Measurements from ENCODE around the gene SEPTIN5.

The SEPTIN5 gene

DNA sequence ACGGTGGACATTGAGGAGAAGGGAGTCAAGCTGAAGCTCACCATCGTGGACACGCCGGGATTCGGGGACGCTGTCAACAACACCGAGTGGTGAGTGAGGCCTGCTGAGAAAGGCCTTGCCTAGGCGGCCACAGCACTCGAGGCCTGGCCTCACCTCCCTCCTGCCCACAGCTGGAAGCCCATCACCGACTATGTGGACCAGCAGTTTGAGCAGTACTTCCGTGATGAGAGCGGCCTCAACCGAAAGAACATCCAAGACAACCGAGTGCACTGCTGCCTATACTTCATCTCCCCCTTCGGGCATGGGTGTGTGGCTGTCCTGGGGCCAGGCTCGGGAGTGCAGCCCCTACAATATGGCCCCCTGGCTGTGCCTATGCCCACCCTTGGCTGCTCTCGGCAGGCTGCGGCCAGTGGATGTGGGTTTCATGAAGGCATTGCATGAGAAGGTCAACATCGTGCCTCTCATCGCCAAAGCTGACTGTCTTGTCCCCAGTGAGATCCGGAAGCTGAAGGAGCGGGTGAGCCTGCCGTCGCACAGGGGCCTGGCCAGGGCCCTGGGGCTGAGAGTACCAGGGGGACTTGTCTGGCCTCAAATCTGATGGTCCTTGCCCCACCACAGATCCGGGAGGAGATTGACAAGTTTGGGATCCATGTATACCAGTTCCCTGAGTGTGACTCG lies 6.0 kb downstream of the SEPTIN5 start:
- Histone ChIP-seq H3K9me3 (peaks cover 6% of the 10 kb centered on the region), H3K36me3 (peaks cover 66% of the 10 kb centered on the region), H3K27me3 (peaks cover 54% of the 10 kb centered on the region), H3K4me1 (ENCODE audit: control insufficient read depth in 1 of 2, insufficient read depth in 1 of 2, low read depth in 1 of 2, low read length in 1 of 2) (peaks cover 53 to 68% of the 10 kb centered on the region in 2 experiments), H3K4me3 (ENCODE audit: low read depth in 1 of 2, low read length in 1 of 2) (no peak overlapping the region), H3K27ac (no peak overlapping the region)
- TF ChIP-seq, protein P1, sequence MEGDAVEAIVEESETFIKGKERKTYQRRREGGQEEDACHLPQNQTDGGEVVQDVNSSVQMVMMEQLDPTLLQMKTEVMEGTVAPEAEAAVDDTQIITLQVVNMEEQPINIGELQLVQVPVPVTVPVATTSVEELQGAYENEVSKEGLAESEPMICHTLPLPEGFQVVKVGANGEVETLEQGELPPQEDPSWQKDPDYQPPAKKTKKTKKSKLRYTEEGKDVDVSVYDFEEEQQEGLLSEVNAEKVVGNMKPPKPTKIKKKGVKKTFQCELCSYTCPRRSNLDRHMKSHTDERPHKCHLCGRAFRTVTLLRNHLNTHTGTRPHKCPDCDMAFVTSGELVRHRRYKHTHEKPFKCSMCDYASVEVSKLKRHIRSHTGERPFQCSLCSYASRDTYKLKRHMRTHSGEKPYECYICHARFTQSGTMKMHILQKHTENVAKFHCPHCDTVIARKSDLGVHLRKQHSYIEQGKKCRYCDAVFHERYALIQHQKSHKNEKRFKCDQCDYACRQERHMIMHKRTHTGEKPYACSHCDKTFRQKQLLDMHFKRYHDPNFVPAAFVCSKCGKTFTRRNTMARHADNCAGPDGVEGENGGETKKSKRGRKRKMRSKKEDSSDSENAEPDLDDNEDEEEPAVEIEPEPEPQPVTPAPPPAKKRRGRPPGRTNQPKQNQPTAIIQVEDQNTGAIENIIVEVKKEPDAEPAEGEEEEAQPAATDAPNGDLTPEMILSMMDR (IDR thresholded peaks at IDR 0.05), result no peak

DNA sequence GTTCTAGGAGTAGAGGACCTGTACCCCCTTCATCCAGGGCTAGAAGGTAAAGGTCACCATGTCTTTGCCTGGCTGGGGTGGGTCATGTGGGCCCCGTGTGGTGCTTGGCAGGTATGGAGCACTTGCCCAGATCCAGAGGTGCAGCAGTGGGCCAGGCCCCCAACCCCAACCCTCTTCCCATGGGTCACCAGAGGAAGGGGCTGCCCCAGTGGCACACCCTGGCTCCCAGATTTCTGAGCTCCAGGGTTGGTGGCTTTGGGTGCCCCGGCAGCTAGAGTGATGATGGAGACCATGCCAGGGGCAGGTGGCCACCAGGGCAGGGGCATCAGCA lies 6.7 kb downstream of the SEPTIN5 start:
- peaks cover 46 to 61% of the 10 kb centered on the region in 2 experiments for H3K4me1 ChIP-seq (ENCODE audit: control insufficient read depth in 1 of 2, insufficient read depth in 1 of 2, low read depth in 1 of 2, low read length in 1 of 2)
- H3K4me3 ChIP-seq (ENCODE audit: low read depth in 1 of 2, low read length in 1 of 2), result no peak overlapping the region
- peaks cover 66% of the 10 kb centered on the region for H3K36me3 ChIP-seq
- peaks cover 6% of the 10 kb centered on the region for H3K9me3 ChIP-seq
- H3K27me3 ChIP-seq, result peaks cover 57% of the 10 kb centered on the region
- H3K27ac ChIP-seq, result no peak overlapping the region
- TF ChIP-seq, protein P1 (IDR thresholded peaks at IDR 0.05), result no peak

DNA sequence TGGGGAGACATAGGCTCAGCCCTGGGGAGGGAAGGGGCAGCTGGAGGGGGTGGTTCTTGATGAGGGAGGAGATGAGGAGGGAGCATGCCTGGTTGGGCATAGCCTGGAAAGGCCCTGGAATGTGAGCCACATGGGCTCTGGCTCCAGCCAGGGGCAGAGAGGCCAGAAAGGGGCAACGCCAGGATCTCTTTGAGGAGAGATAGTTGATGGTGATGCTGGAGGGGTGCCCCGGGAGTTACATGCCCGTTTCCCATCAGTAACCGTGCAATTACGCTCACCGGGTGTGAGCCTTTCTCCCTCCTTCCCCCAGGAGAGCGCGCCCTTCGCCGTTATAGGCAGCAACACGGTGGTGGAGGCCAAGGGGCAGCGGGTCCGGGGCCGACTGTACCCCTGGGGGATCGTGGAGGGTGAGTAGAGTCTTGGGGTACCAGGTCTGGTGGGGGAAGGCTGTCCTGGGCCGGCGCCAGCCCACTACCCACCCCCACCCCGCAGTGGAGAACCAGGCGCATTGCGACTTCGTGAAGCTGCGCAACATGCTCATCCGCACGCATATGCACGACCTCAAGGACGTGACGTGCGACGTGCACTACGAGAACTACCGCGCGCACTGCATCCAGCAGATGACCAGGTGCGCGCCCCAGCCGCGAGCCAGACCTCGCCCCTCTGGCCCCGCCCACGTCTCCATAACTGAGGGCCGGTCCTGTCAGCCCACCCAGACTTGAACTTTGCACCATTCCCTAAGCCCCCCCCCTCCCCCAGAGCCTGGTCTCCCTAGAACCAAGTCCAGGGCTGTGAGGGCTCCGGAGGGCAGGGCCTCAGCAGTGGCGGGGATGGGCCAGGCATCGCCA lies 7.3 kb downstream of the SEPTIN5 start:
- TF ChIP-seq, protein P1 (IDR thresholded peaks at IDR 0.05), result no peak
- peaks cover 6% of the 10 kb centered on the region for H3K9me3 ChIP-seq
- peaks cover 40 to 55% of the 10 kb centered on the region in 2 experiments for H3K4me1 ChIP-seq (ENCODE audit: control insufficient read depth in 1 of 2, insufficient read depth in 1 of 2, low read depth in 1 of 2, low read length in 1 of 2)
- no peak overlapping the region for H3K27ac ChIP-seq
- H3K27me3 ChIP-seq, result peaks cover 57% of the 10 kb centered on the region
- H3K36me3 ChIP-seq, result peaks cover 66% of the 10 kb centered on the region
- no peak overlapping the region for H3K4me3 ChIP-seq (ENCODE audit: low read depth in 1 of 2, low read length in 1 of 2)

DNA sequence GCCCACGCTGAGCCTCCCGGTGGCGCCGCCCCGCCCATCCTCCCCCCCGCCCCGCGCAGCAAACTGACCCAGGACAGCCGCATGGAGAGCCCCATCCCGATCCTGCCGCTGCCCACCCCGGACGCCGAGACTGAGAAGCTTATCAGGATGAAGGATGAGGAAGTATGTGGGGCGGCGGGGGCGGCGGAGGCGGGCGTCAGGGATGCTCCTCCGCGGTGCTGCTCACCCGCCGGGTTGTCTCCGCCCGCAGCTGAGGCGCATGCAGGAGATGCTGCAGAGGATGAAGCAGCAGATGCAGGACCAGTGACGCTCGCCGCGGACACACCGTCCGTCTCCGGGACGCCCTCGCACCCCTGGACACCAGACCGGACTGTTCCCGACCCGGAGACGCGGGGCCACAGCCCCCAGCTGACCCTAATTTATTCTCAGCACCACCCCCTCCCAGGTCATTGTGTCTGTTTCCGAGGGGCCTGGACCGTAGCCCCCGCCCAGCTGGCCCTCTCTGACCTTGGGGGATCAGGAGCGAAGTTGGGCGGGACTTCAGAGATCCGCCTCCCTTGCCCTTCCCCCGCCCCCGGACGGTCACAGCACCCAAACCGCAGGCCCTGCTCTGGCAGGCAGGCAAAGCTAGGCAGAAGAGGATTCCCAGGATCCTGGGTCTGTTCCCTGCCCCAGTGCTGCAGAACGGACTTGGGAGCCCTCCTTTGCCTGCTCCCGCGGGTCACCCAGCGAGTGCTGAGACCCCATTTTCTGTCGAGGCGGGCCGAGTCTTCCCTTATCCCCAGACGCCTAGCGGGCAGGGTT lies 8.1 kb downstream of the SEPTIN5 start:
- peaks cover 6% of the 10 kb centered on the region for H3K9me3 ChIP-seq
- TF ChIP-seq, protein P1 (IDR thresholded peaks at IDR 0.05), result no peak
- H3K27ac ChIP-seq, result no peak overlapping the region
- H3K36me3 ChIP-seq, result peaks cover 66% of the 10 kb centered on the region
- H3K27me3 ChIP-seq, result peaks cover 57% of the 10 kb centered on the region
- peak overlapping the region in 1 of 2 experiments; percentile 7 for H3K4me3 ChIP-seq (ENCODE audit: low read depth in 1 of 2, low read length in 1 of 2)
- H3K4me1 ChIP-seq (ENCODE audit: control insufficient read depth in 1 of 2, insufficient read depth in 1 of 2, low read depth in 1 of 2, low read length in 1 of 2), result peaks cover 32 to 47% of the 10 kb centered on the region in 2 experiments

DNA sequence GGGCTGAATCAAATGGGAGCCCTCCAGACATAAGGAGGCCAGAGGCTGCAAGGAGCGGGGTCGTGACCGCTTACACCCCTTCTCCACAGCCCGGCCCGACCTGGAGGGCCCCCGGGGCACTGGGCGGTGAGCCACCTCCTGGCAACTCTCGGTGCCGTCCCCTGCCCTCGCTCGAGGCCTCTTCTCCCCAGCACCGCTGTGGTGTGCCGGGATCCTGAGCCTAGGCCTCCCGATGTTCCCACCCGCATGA lies 8.6 kb downstream of the SEPTIN5 start:
- Histone ChIP-seq H3K27ac (no peak overlapping the region), H3K4me3 (ENCODE audit: low read depth in 1 of 2, low read length in 1 of 2) (peak overlapping the region in 1 of 2 experiments; percentile 7), H3K27me3 (peaks cover 59% of the 10 kb centered on the region), H3K9me3 (peaks cover 6% of the 10 kb centered on the region), H3K4me1 (ENCODE audit: control insufficient read depth in 1 of 2, insufficient read depth in 1 of 2, low read depth in 1 of 2, low read length in 1 of 2) (peaks cover 28 to 42% of the 10 kb centered on the region in 2 experiments), H3K36me3 (peaks cover 66% of the 10 kb centered on the region)
- TF ChIP-seq, protein P1 (IDR thresholded peaks at IDR 0.05), result no peak

Data from neutrophil (primary cell).